ENCODE measurements around the gene PIAS2. TPM values are rescaled to one million over a fixed set of nuclear protein-coding genes. Genes with fewer than 3 reads are reported as not detected.

Gene PIAS2
- total and polyA plus RNA-seq, 9 of the 15 experiments (the other 6 are each of a cell fraction or from before 2014, with no cell fraction given): 2.9 to 23.9 (median 12.0) TPM

- no peak for TF ChIP-seq ZBTB40 (IDR thresholded peaks at IDR 0.05)
- TF ChIP-seq ZBTB40 (CRISPR knock-in tag; IDR thresholded peaks at IDR 0.05): no peak
- TF ChIP-seq MTA3 (IDR thresholded peaks at IDR 0.05; ENCODE audit: borderline replicate concordance): 0 out of 2 replicates have a peak, but pooled peaks have one; percentile 29
- no peak for TF ChIP-seq FOXJ2 (tag; IDR thresholded peaks at IDR 0.05)
- TF ChIP-seq NCOA6 (IDR thresholded peaks at IDR 0.05): no peak
- TF ChIP-seq SUPT5H (IDR thresholded peaks at IDR 0.05): no peak
- TF ChIP-seq MAFK (IDR thresholded peaks at IDR 0.05; ENCODE audit: low read length): no peak
- no peak for TF ChIP-seq IRF1 (CRISPR knock-in tag; IDR thresholded peaks at IDR 0.05; ENCODE audit: borderline replicate concordance)
- TF ChIP-seq PHF8 (IDR thresholded peaks at IDR 0.05; ENCODE audit: borderline replicate concordance, low read length): peak; percentile 82; the same call in 1 of the 2 replicates
- TF ChIP-seq ZNF165 (CRISPR knock-in tag; IDR thresholded peaks at IDR 0.05; ENCODE audit: borderline replicate concordance): no peak
- no peak for TF ChIP-seq PHF20 (IDR thresholded peaks at IDR 0.05; ENCODE audit: partially characterized antibody)
- TF ChIP-seq TOE1 (IDR thresholded peaks at IDR 0.05; ENCODE audit: borderline replicate concordance): no peak
- no peak for TF ChIP-seq TOE1 (CRISPR knock-in tag; IDR thresholded peaks at IDR 0.05; ENCODE audit: borderline replicate concordance, low read depth)
- TF ChIP-seq GTF2E2 (tag; IDR thresholded peaks at IDR 0.05): peak; percentile 59; the same call in 1 of the 2 replicates
- no peak for TF ChIP-seq PYGO2 (tag; IDR thresholded peaks at IDR 0.05)
- TF ChIP-seq DMBX1 (CRISPR knock-in tag; IDR thresholded peaks at IDR 0.05; ENCODE audit: borderline replicate concordance): no peak
- no peak for TF ChIP-seq PCBP2 (IDR thresholded peaks at IDR 0.05; ENCODE audit: low read depth, low read length, poor library complexity, severe bottlenecking)
- TF ChIP-seq KAT7 (CRISPR knock-in tag; IDR thresholded peaks at IDR 0.05; ENCODE audit: borderline replicate concordance): 0 out of 2 replicates have a peak, but pooled peaks have one; percentile 32
- no peak for TF ChIP-seq NFE2 (IDR thresholded peaks at IDR 0.05; ENCODE audit: low read depth)
- no peak for TF ChIP-seq ZNF79 (CRISPR knock-in tag; IDR thresholded peaks at IDR 0.05; ENCODE audit: low read depth)
Observed at GRCh38 chr18:46917108-46917802, at the start of gene PIAS2, which contains the start of gene KATNAL2 (continued).
